ENCODE data around the gene LZTR1.

Gene LZTR1

DNA sequence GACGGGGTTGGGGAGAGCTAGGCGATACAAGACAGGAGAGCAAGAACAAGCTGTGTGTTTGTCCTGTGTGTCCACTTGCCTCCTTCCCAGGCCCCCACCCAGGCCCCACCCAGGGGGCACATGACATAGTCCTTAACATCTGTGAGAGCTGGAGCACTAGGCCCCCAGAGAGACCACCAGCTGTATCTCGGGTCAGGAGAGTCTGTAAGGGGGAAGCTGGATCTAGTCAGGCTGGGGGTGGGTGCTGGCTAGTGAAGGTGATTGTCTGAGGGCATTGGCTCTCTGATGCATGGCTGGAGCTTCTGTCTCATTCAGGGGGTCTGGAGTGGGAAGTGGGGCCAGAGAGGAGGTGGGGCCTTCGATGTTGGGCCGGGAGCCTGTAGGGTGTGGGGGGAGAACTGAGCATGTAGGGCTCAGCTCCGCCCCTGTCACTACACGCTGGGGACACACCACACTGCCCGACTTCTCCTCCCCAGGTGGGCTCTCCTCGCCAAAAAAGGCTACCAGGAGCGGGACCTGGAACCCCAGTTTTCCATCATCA is 33.4 kb downstream of the LZTR1 start:
- DNase-seq (ENCODE audit: low spot score) = no peak

DNA sequence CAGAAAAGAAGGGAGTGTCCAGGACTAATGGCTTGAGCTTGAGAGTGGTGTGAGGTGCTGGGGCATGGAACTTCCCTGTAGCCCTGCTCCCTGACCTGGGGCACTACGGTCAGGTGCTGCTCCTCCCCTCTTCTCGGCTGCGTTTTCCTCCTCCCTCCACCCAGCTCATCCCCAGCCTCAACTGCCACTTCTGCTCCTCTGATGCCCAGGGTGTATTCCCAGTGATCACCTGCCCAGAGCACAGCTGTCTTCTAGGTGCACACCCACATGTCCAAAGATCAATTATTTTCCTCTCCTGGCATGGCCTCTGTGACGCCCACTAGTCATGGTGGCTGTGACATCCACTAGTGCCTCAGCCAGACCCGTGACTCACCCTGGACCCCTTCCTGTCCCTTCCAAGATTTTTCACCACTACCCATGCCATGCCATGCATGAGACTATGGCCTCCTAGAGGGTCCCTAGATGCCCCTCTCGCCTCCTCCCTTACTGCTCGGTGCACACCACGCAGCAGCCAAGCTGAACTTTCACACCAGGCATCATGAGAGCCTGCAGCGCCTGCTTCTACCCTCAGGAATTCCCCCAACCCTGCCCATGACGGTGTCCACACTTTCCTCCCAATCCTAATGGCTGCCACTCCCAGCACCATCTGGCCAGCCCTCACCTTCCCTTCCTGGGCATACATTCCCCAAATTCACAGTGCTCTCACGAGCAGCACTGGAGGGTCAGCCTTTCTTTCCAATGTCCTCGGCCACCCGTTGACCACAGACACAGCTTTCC is 34.7 kb downstream of the LZTR1 start:
- DNase-seq (ENCODE audit: low spot score) = no peak

- no peak for DNase-seq (ENCODE audit: low spot score)
Observed at GRCh38 chr22:21018314-21018713, 36.2 kb downstream of the LZTR1 start.

- DNase-seq (ENCODE audit: low spot score) = no peak
Observed at GRCh38 chr22:21020802-21021429, 38.8 kb downstream of the LZTR1 start.

DNA sequence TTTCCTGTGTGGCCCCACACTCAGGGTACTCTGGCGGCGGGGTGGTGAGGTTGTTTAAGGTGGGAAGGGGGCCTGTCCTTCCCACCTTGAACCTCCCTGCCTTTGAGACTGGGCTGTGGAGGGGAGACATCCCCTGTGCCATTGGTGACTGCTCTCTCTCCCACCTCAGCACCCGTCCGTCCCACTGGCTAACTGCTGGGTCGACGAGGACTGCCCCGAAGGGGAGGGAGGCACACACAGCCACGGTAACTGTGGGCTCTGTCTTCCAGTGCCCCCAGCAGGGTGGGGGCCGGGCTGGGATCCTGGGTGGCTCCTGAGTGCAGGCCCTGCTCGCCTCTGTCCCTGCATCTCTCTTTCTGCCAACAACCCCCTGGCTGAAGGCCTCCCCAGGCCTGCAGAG is 40.4 kb downstream of the LZTR1 start:
- no peak for DNase-seq (ENCODE audit: low spot score)

DNA sequence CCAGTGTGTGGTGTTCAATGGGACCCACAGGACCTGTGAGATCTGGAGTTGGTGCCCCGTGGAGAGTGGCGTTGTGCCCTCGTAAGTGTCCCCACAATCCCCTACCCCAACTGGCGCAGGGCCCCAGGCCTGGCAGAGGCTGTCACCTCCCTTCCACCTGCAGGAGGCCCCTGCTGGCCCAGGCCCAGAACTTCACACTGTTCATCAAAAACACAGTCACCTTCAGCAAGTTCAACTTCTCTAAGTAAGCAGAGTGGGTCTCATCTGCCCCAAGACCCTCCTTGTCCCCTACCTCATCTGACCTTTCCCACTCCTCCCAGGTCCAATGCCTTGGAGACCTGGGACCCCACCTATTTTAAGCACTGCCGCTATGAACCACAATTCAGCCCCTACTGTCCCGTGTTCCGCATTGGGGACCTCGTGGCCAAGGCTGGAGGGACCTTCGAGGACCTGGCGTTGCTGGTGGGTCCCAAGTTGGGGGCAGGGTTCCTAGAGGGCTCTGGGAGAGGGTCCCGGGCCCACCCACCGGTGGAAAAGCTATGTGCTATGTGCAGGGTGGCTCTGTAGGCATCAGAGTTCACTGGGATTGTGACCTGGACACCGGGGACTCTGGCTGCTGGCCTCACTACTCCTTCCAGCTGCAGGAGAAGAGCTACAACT is 41.0 kb downstream of the LZTR1 start:
- DNase-seq (ENCODE audit: low spot score) = no peak

DNA sequence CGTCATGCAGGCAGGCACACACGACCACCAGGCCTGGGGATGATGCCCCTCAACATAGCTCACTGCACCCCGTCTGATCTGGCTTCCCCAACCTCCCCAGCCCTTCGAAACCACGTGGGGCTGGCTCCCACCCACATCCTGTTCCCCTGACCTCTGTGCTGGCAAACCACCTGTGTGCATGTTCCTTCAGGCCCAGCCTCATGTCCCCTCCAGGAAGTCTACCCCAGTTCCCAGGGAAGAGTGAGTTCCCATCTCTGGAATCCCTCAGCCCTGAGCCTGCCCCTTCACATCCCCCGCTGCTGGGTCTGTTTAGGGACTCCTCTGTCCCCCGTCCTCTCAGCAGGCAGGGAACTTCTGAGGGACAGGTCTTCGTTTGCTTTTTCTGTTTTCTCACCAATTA is 43.2 kb downstream of the LZTR1 start:
- DNase-seq (ENCODE audit: low spot score) = no peak

DNA sequence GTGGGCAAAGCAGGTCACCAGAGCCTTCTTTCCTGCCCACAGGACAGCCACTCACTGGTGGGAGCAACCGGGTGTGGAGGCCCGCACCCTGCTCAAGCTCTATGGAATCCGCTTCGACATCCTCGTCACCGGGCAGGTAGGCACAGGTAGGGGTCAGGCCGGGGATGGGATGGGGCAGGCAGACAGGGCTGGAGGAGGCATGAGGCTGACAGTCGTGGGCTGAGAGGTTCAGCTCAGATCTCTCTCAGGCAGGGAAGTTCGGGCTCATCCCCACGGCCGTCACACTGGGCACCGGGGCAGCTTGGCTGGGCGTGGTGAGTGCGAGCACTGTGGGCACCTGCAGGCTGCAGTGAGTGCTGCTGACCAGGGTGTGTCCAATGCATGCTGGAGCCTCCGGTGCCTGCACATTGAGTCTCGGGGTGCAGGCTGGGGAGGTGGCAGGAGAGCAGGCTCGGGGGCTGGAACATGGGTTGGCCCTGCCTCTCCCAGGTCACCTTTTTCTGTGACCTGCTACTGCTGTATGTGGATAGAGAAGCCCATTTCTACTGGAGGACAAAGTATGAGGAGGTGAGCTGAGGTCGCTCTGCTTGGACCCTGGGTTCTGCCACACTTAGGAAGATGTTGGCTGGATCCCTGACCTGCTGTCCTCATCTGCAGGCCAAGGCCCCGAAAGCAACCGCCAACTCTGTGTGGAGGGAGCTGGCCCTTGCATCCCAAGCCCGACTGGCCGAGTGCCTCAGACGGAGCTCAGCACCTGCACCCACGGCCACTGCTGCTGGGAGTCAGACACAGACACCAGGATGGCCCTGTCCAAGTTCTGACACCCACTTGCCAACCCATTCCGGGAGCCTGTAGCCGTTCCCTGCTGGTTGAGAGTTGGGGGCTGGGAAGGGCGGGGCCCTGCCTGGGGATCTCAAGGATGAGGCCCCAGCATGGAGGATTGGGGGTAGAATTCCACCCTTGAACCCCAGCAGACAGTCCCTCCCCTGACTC is 44.0 kb downstream of the LZTR1 start:
- no peak for DNase-seq (ENCODE audit: low spot score)

DNA sequence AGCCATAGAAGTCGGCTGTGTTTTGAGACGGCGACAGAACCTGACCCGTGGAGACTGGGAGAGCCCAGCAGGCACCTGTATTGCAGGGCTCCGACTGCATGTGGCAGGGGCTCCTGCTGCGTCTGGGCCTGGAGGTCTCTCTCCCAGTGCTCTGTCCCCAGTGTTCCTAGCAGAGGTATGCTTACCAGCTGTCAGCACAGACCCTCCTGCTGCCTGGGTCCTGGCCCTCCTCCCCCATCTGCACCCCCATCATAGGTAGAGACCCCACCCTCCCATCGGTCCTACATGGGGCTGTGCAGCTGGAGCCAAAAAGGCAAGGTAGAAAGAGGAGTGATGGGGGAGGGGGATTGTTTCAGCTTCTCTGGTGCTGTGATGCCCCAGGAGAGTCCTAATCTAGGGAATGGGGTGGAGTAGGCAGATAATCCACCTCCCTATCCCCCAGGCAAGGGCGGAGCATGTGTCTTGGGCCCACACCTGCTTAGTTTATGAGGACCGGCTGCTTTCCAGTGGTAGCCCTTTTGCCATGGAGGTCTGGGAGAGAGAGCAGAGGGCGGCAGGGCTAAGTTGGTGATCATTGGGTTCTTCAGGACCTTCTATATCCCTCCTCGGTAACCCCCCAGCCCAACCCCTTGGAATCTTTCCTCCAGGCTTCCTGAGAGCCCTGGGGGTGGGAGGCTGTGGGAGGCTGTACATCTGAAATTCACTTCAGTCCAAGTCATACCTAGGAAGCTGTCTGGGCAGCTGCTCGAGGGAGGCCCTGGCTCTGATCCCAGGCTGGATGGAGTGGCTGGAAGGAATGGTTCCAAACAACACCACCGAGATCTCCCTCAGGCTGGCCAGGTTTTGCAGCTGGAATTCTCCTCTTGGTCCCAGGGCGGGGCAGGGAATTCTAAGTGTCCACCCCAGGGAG is 44.9 kb downstream of the LZTR1 start:
- no peak for DNase-seq (ENCODE audit: low spot score)

DNA sequence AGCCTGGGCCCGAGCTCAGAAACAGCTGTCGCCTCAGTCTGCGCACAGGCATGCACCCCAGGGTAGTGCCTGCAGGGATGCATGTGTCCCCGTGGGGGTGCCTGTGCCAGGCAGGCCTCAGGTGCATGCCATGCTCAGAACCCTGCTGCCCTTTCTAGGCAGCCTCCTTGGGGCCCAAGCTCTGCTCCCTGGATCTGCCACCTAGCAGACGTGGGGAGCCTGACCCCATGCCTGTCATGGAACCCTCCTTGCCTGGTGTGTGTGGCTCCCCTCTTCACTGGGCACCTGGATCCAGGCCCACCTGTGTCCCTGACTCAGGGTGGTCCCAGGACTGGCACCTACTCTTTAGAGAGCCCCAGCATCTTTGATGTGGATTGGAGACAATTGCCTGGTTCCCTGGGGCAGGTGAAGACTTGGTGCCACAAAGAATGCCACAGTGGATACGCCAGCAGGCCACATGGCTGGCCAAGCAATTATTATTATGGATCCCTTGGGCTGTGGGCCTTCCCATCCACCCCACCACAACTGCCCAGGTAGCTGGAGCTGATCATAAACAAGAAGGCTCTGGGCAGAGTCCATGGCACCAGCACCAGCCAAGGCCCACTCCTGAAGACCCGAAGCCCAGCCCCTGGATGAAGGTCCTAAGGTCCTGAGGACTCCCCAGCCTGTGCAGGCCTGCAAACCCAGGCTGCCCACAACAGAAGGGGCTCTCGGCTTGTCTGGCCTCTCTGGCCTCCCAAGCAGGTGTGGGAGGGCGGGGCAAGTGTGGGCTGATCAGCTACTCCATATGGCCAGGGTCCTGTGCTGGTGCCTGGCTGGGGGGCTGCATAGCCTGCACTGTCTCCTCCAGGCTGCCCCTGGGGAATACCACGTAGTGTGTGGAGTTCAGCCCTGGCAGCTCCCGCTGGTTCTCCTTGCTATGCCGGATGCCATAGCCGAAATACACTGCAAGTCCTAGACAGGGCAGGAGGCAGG is 46.5 kb downstream of the LZTR1 start:
- DNase-seq (ENCODE audit: low spot score) = no peak

GRCh38 chr22:21029486-21030025 is 47.5 kb downstream of the LZTR1 start:
- no peak for DNase-seq (ENCODE audit: low spot score)

DNA sequence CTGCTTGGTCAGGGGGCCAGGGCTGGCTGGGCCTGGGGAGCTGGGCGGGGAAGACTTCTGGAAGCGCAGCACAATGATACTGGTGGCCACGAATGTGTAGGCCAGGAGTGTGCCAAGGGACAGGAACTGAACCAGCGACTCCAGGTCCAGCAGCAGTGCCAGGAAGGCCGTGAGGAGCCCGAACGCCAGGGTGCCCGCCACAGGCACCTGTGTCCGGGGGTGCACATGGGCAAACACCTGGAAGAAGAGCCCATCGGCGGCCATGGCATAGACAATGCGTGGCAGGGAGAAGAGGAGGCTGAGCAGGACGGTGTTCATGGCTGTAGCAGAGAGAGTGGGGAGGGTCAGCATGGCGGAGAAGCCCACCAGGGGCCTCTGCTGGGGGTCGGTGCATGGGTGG is 47.9 kb downstream of the LZTR1 start:
- no peak for DNase-seq (ENCODE audit: low spot score)

GRCh38 chr22:21030621-21031544 is 48.8 kb downstream of the LZTR1 start:
- DNase-seq (ENCODE audit: low spot score) = no peak

- DNase-seq (ENCODE audit: low spot score) = no peak
Observed at GRCh38 chr22:21031545-21032036, 49.5 kb downstream of the LZTR1 start.

GRCh38 chr22:21032037-21032867 is 50.2 kb downstream of the LZTR1 start, which contains the start of gene SLC7A4:
Gene SLC7A4 (minus strand): TSS chr22:21032561. CDS start chr22:21031812, 749 bp downstream.
- DNase-seq (ENCODE audit: low spot score) = no peak

- DNase-seq (ENCODE audit: low spot score) = no peak
Observed at GRCh38 chr22:21032868-21033688, 51.0 kb downstream of the LZTR1 start.

Data from kidney capillary endothelial cell (primary cell).